ENCODE results near the gene F11. TPM values are rescaled to one million over a fixed set of nuclear protein-coding genes. Genes with fewer than 3 reads are reported as not detected.

F11 gene
- total and polyA plus RNA-seq, 2 experiments from 2014 or later = 0.74 to 2.1 TPM

DNA sequence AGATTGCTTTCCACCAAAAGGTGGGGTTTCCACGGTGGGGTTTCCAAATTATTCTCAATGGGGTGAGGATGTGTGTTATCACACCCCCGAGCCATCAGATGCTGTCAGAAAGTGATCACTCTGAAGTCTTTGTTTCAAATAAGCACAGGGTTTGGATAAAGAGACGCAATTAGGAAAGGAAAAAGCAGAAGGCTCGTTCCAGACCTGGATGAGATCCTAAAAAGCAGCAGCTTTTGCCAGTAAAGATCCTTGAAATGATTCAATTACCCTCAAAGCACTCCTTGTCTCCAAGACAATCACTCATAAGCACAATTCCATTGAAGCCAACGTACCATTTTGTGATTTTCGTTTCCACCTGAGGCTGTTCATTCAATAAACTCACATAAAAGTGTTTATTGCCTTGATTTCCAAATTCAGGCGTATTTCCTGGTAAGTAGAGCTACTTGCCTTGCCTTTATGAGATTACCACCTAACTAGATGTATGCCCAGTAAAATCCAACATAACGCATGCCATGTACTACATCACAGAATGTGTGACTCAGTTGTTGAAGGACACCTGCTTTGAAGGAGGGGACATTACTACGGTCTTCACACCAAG is 5.2 kb downstream of the F11 start:
- ATAC-seq (no peak), DNase-seq (ENCODE audit: low spot score) (no peak)
- Histone ChIP-seq H3K27ac (ENCODE audit: low read depth) (no peak overlapping the region), H3K9me2 (ENCODE audit: insufficient read depth) (no peaks in the 10 kb centered on the region), H2AFZ (no peak overlapping the region), H3K36me3 (ENCODE audit: insufficient read depth) (no peaks in the 10 kb centered on the region), H4K20me1 (replicated peaks; ENCODE audit: insufficient read depth) (no peaks in the 10 kb centered on the region), H3K4me2 (no peak overlapping the region), H3K4me3 (no peak overlapping the region), H3F3A (replicated peaks; ENCODE audit: low read depth) (no peaks in the 10 kb centered on the region), H3K79me2 (replicated peaks; ENCODE audit: insufficient read depth) (no peaks in the 10 kb centered on the region), H3K27me3 (ENCODE audit: insufficient read depth) (no peaks in the 10 kb centered on the region), H3K4me1 (ENCODE audit: insufficient read depth) (peaks cover 20% of the 10 kb centered on the region)
- no peak overlapping the region for H3K27ac Mint-ChIP-seq
- peaks cover 8% of the 10 kb centered on the region; the same call in 1 of the 3 replicates for H3K36me3 Mint-ChIP-seq (ENCODE audit: low read depth)
- H3K4me3 Mint-ChIP-seq = no peak overlapping the region
- TF ChIP-seq, protein P1, sequence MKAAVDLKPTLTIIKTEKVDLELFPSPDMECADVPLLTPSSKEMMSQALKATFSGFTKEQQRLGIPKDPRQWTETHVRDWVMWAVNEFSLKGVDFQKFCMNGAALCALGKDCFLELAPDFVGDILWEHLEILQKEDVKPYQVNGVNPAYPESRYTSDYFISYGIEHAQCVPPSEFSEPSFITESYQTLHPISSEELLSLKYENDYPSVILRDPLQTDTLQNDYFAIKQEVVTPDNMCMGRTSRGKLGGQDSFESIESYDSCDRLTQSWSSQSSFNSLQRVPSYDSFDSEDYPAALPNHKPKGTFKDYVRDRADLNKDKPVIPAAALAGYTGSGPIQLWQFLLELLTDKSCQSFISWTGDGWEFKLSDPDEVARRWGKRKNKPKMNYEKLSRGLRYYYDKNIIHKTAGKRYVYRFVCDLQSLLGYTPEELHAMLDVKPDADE (IDR thresholded peaks at IDR 0.05) = no peak
- TF ChIP-seq, protein P2, sequence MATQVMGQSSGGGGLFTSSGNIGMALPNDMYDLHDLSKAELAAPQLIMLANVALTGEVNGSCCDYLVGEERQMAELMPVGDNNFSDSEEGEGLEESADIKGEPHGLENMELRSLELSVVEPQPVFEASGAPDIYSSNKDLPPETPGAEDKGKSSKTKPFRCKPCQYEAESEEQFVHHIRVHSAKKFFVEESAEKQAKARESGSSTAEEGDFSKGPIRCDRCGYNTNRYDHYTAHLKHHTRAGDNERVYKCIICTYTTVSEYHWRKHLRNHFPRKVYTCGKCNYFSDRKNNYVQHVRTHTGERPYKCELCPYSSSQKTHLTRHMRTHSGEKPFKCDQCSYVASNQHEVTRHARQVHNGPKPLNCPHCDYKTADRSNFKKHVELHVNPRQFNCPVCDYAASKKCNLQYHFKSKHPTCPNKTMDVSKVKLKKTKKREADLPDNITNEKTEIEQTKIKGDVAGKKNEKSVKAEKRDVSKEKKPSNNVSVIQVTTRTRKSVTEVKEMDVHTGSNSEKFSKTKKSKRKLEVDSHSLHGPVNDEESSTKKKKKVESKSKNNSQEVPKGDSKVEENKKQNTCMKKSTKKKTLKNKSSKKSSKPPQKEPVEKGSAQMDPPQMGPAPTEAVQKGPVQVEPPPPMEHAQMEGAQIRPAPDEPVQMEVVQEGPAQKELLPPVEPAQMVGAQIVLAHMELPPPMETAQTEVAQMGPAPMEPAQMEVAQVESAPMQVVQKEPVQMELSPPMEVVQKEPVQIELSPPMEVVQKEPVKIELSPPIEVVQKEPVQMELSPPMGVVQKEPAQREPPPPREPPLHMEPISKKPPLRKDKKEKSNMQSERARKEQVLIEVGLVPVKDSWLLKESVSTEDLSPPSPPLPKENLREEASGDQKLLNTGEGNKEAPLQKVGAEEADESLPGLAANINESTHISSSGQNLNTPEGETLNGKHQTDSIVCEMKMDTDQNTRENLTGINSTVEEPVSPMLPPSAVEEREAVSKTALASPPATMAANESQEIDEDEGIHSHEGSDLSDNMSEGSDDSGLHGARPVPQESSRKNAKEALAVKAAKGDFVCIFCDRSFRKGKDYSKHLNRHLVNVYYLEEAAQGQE (IDR thresholded peaks at IDR 0.05; ENCODE audit: unreplicated experiment) = no peak
- no peak for TF ChIP-seq CREB1 (CRISPR knock-in tag; IDR thresholded peaks at IDR 0.05; ENCODE audit: low read depth)
- TF ChIP-seq, protein P3, sequence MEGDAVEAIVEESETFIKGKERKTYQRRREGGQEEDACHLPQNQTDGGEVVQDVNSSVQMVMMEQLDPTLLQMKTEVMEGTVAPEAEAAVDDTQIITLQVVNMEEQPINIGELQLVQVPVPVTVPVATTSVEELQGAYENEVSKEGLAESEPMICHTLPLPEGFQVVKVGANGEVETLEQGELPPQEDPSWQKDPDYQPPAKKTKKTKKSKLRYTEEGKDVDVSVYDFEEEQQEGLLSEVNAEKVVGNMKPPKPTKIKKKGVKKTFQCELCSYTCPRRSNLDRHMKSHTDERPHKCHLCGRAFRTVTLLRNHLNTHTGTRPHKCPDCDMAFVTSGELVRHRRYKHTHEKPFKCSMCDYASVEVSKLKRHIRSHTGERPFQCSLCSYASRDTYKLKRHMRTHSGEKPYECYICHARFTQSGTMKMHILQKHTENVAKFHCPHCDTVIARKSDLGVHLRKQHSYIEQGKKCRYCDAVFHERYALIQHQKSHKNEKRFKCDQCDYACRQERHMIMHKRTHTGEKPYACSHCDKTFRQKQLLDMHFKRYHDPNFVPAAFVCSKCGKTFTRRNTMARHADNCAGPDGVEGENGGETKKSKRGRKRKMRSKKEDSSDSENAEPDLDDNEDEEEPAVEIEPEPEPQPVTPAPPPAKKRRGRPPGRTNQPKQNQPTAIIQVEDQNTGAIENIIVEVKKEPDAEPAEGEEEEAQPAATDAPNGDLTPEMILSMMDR (conservative IDR thresholded peaks at IDR 0.05; ENCODE audit: low read depth in 2 of 2) = no peak
- TF ChIP-seq ZNF114 (CRISPR knock-in tag; IDR thresholded peaks at IDR 0.05) = no peak
- TF ChIP-seq, protein P4, sequence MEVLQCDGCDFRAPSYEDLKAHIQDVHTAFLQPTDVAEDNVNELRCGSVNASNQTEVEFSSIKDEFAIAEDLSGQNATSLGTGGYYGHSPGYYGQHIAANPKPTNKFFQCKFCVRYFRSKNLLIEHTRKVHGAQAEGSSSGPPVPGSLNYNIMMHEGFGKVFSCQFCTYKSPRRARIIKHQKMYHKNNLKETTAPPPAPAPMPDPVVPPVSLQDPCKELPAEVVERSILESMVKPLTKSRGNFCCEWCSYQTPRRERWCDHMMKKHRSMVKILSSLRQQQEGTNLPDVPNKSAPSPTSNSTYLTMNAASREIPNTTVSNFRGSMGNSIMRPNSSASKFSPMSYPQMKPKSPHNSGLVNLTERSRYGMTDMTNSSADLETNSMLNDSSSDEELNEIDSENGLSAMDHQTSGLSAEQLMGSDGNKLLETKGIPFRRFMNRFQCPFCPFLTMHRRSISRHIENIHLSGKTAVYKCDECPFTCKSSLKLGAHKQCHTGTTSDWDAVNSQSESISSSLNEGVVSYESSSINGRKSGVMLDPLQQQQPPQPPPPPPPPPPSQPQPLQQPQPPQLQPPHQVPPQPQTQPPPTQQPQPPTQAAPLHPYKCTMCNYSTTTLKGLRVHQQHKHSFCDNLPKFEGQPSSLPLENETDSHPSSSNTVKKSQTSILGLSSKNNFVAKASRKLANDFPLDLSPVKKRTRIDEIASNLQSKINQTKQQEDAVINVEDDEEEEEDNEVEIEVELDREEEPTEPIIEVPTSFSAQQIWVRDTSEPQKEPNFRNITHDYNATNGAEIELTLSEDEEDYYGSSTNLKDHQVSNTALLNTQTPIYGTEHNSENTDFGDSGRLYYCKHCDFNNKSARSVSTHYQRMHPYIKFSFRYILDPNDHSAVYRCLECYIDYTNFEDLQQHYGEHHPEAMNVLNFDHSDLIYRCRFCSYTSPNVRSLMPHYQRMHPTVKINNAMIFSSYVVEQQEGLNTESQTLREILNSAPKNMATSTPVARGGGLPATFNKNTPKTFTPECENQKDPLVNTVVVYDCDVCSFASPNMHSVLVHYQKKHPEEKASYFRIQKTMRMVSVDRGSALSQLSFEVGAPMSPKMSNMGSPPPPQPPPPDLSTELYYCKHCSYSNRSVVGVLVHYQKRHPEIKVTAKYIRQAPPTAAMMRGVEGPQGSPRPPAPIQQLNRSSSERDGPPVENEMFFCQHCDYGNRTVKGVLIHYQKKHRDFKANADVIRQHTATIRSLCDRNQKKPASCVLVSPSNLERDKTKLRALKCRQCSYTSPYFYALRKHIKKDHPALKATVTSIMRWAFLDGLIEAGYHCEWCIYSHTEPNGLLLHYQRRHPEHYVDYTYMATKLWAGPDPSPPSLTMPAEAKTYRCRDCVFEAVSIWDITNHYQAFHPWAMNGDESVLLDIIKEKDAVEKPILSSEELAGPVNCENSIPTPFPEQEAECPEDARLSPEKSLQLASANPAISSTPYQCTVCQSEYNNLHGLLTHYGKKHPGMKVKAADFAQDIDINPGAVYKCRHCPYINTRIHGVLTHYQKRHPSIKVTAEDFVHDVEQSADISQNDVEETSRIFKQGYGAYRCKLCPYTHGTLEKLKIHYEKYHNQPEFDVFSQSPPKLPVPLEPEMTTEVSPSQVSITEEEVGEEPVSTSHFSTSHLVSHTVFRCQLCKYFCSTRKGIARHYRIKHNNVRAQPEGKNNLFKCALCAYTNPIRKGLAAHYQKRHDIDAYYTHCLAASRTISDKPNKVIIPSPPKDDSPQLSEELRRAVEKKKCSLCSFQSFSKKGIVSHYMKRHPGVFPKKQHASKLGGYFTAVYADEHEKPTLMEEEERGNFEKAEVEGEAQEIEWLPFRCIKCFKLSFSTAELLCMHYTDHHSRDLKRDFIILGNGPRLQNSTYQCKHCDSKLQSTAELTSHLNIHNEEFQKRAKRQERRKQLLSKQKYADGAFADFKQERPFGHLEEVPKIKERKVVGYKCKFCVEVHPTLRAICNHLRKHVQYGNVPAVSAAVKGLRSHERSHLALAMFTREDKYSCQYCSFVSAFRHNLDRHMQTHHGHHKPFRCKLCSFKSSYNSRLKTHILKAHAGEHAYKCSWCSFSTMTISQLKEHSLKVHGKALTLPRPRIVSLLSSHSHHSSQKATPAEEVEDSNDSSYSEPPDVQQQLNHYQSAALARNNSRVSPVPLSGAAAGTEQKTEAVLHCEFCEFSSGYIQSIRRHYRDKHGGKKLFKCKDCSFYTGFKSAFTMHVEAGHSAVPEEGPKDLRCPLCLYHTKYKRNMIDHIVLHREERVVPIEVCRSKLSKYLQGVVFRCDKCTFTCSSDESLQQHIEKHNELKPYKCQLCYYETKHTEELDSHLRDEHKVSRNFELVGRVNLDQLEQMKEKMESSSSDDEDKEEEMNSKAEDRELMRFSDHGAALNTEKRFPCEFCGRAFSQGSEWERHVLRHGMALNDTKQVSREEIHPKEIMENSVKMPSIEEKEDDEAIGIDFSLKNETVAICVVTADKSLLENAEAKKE (CRISPR knock-in tag; IDR thresholded peaks at IDR 0.05) = no peak
- TF ChIP-seq JUNB (IDR thresholded peaks at IDR 0.05; ENCODE audit: unreplicated experiment) = no peak
- no peak for TF ChIP-seq STAT1 (IDR thresholded peaks at IDR 0.05; ENCODE audit: unreplicated experiment)
- no peak for TF ChIP-seq EZH2phosphoT487 (IDR thresholded peaks at IDR 0.05; ENCODE audit: unreplicated experiment)
- no peak for TF ChIP-seq POLR2AphosphoS5 (IDR thresholded peaks at IDR 0.05; ENCODE audit: low read depth)
- TF ChIP-seq NANOG (IDR thresholded peaks at IDR 0.05; ENCODE audit: borderline replicate concordance) = no peak
- no peaks in the 10 kb centered on the region for H3K27me3 Mint-ChIP-seq (ENCODE audit: insufficient read depth, low read depth, poor library complexity)
- H3K9me3 Mint-ChIP-seq = peaks cover 4% of the 10 kb centered on the region
- H3K4me1 Mint-ChIP-seq = peaks cover 22% of the 10 kb centered on the region

All from GM23338 (cell line).